Heart left ventricle (tissue), 16 donors: Measurements from ENCODE around the gene TMEM182. TPM values are rescaled to one million over a fixed set of nuclear protein-coding genes. Genes with fewer than 3 reads are reported as not detected.

Experiments used
- ATAC-seq, 4 donors: fragments of 200-7000 bp; cut with Tn5 transposase; one replicate each; pipeline ENCODE4 v1.9.1; 2020 to 2022; ENCODE audit warnings: moderate library complexity in 4 of 4, mild to moderate bottlenecking in 3 of 4, moderate number of reproducible peaks in 1 of 4
- DNase-seq, 5 donors: peaks; one replicate each; pipeline ENCODE4 v3.0.0-alpha.2; 2020
- H3K27ac ChIP-seq, 12 donors: fragments of 200-600 bp; sonication (generic) in 4 of 12; one replicate each; pipeline versions ENCODE4 v1.5.0 to v1.8.0; 2016 to 2022; ENCODE audit warnings: mild to moderate bottlenecking in 2 of 12
- H3K27me3 ChIP-seq, 9 donors: fragments of 200-600 bp; sonication (generic) in 2 of 9; one replicate each; pipeline versions ENCODE4 v1.5.1 to v1.8.0; 2016 to 2022; ENCODE audit warnings: mild to moderate bottlenecking in 3 of 9
- H3K36me3 ChIP-seq, 9 donors: fragments of 200-600 bp; sonication (generic) in 2 of 9; one replicate each; pipeline versions ENCODE4 v1.5.0 to v1.8.0; 2018 to 2022; ENCODE audit warnings: mild to moderate bottlenecking in 2 of 9
- H3K4me1 ChIP-seq, 12 donors: fragments of 200-600 bp; sonication (generic) in 4 of 12; one replicate each; pipeline versions ENCODE4 v1.5.0 to v1.8.0; 2016 to 2022; ENCODE audit warnings: mild to moderate bottlenecking in 3 of 12
- H3K4me3 ChIP-seq, 12 donors: fragments of 200-600 bp; sonication (generic) in 4 of 12; one replicate each; pipeline versions ENCODE4 v1.5.0 to v1.8.0; 2017 to 2022; ENCODE audit warnings: mild to moderate bottlenecking in 9 of 12, moderate library complexity in 4 of 12
- H3K9me3 ChIP-seq, 12 donors: fragments of 200-600 bp; sonication (generic) in 4 of 12; one replicate each; pipeline versions ENCODE4 v1.5.0 to v1.8.0; 2016 to 2022; ENCODE audit warnings: mild to moderate bottlenecking in 1 of 12
- CTCF ChIP-seq, 12 donors: fragments of 200-600 bp; sonication (generic) in 4 of 12; IDR thresholded peaks; one replicate each; pipeline versions ENCODE4 v1.5.0 to v1.8.0; 2018 to 2022; ENCODE audit warnings: antibody characterized with exemption in 12 of 12, mild to moderate bottlenecking in 5 of 12
- POLR2A ChIP-seq, 2 donors: fragments of 450-650 bp; IDR thresholded peaks; one replicate each; pipeline ENCODE4 v1.6.1; 2017; ENCODE audit warnings: antibody characterized with exemption in 2 of 2, mild to moderate bottlenecking in 2 of 2, moderate library complexity in 2 of 2
- WGBS, 4 donors: extraction: QIAGEN DNeasy Blood & Tissue Kit in 2 of 4; methylation state at CpG; one replicate each; pipeline versions ENCODE4 v1.1.5 to v1.1.7; 2013 to 2018; 5-methylcytosine and 5-hydroxymethylcytosine counted together
- intact Hi-C, 10 donors: fragments of 100-400 bp; cut with DNase I; formaldehyde crosslinking; loops; one replicate each; pipeline versions ENCODE4 v1.11.1 to v1.14.2; 2022
- polyA plus RNA-seq, 2 donors: library from polyadenylated mRNA; stranded (reverse); fragments of 200-250 nt; gene quantifications; one replicate each; pipeline ENCODE4 v1.2.3, GENCODE V29; 2013
- total RNA-seq, 9 donors: library from RNA; depleted of rRNA in 2 of 9; stranded (reverse); fragments of >200 nt in 2 of 9; fragmentation: NEBNext Ultra II Directional in 3 of 9; extraction: Animal tissue kit (Norgen Biotek cat#: 25700) in 3 of 9; gene quantifications; one replicate each; pipeline versions ENCODE4 v1.1.0 to v1.2.4, GENCODE V29; 2016 to 2023
- donor health status: ischemic (EF 13 %, LVEDD 7.1; RV severe dilation, severe dysfunction).
- donor health status: healthy with polysubstance abuse.
- donor health status: DM: no; HTN: yes; CAD: no.
- donor health status: DM: no; HTN: no; CAD: no.
- donor health status: ischemic (EF 25% LVEDD 6.9; RV normal size, moderate dysfunction).
- donor health status: ischemic (EF 25% LVEDD 5.7; RV mildly dilated, moderate dysfunction).
- donor health status: healthy.
- donor health status: DM: yes; HTN: yes; CAD: no.
- donor health status: ischemic (EF 35%, LVEDD 5.7; RV mildly dilated, moderate dysfunction).
- donor health status: nonischemic (EF 11% LVEDD 7.7; RV severe dilation, severe dysfunction).
- donor health status: DM: yes; HTN: yes; CAD: no.
- donor health status: PGD.
- donor health status: ischemic (EF 29% LVEDD 5.4; RV normal size, mild dysfunction).
- donor health status: nonischemic (EF 23%, LVEDD 6.1; RV moderate dilation, normal function).

The TMEM182 gene
- total and polyA plus RNA-seq, 11 donors = 7.5 to 179 (median 144) TPM

DNA sequence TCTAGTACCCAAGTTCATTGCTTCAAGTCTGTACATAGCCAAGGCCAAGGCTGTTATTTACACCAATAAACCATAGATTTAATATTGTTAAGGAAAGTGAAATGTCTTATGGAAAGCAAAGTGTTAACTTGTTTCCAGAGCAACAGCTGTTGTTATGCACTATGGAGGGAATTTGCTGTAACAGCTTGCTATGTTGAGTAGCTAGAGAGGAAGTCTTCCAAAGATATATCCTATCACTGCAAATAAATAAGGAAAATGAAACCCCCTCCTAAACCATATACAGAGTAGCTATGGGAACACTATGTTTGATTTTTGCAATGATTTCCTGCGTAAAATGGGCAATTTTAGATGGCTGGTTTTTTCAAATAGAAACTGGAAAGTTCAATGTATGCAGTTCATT lies 21.1 kb downstream of the TMEM182 start:
- Histone ChIP-seq H3K4me3 (no peak overlapping the region), H3K27ac (peak overlapping the region in 11 of 12 donors; percentile 5 to 88 (median 62)), H3K9me3 (no peaks in the 10 kb centered on the region), H3K36me3 (no peaks in the 10 kb centered on the region), H3K27me3 (no peaks in the 10 kb centered on the region), H3K4me1 (peaks cover 0 to 44% (median 11%) of the 10 kb centered on the region in 12 donors)
- WGBS, 4 donors = 16 to 27% (median 19%) methylated on average over 1 of the region's 1 CpG
- DNase-seq = no peak
- intact Hi-C loops = no loop called here
- ATAC-seq = peak in 3 of 4 donors; percentile 46 to 60 (median 47)
- TF ChIP-seq CTCF (IDR thresholded peaks at IDR 0.05) (no peak), POLR2A (IDR thresholded peaks at IDR 0.05) (no peak)

DNA sequence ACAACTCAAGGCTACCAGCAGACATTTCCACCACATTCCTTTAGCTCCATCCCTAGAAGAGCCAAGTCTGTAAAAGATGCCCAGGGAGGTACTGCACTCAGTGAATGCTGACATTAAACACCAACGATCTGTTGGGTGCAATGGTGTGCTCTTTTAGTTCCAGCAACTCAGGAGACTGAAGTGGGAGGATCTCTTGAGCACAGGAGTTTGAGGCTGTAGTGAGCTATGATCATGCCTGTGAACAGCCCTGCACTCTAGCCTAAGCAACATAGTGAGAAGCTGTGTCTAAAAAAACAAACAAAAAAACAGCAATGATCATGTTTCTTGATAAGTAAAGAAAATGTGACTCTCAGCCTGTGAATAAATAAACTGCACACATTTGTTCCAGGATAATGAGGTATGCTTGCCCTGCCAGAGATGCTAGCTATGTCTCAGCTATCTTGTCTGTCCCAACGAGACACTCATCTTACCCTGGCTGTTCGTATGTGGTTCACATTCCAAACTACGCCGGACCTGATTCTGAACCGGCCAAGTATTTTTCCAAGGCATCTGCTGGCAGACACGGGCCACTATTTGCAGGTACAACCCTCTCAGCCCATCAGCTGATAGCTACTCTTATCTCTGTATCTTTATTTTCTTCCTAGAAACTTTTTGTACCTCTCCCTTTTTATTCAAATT lies 21.8 kb downstream of the TMEM182 start:
- Histone ChIP-seq H3K27ac (peak overlapping the region in 11 of 12 donors; percentile 5 to 88 (median 62)), H3K27me3 (no peaks in the 10 kb centered on the region), H3K9me3 (no peaks in the 10 kb centered on the region), H3K4me1 (peaks cover 0 to 51% (median 16%) of the 10 kb centered on the region in 12 donors), H3K4me3 (no peak overlapping the region), H3K36me3 (no peaks in the 10 kb centered on the region)
- TF ChIP-seq CTCF (IDR thresholded peaks at IDR 0.05) (no peak), POLR2A (IDR thresholded peaks at IDR 0.05) (no peak)
- intact Hi-C loops = no loop called here
- peak in 2 of 4 donors; percentile 15 to 22 for ATAC-seq
- WGBS, 4 donors = 26 to 33% (median 32%) methylated on average over 7 of the region's 7 CpGs
- DNase-seq = no peak

GRCh38 chr2:102784940-102785339 lies 23.1 kb downstream of the TMEM182 start:
- H3K27me3 ChIP-seq = no peaks in the 10 kb centered on the region
- no peak overlapping the region for H3K4me3 ChIP-seq
- peak overlapping the region in 10 of 12 donors; percentile 3 to 88 (median 60) for H3K27ac ChIP-seq
- H3K4me1 ChIP-seq = peaks cover 0 to 63% (median 20%) of the 10 kb centered on the region in 12 donors
- DNase-seq (no peak), ATAC-seq (no peak)
- intact Hi-C loops = no loop called here
- H3K9me3 ChIP-seq = no peaks in the 10 kb centered on the region
- H3K36me3 ChIP-seq = no peaks in the 10 kb centered on the region
- TF ChIP-seq CTCF (IDR thresholded peaks at IDR 0.05) = no peak
- no peak for TF ChIP-seq POLR2A (IDR thresholded peaks at IDR 0.05)
- WGBS, 4 donors = 65 to 85% (median 69%) methylated on average over 3 of the region's 3 CpGs

DNA sequence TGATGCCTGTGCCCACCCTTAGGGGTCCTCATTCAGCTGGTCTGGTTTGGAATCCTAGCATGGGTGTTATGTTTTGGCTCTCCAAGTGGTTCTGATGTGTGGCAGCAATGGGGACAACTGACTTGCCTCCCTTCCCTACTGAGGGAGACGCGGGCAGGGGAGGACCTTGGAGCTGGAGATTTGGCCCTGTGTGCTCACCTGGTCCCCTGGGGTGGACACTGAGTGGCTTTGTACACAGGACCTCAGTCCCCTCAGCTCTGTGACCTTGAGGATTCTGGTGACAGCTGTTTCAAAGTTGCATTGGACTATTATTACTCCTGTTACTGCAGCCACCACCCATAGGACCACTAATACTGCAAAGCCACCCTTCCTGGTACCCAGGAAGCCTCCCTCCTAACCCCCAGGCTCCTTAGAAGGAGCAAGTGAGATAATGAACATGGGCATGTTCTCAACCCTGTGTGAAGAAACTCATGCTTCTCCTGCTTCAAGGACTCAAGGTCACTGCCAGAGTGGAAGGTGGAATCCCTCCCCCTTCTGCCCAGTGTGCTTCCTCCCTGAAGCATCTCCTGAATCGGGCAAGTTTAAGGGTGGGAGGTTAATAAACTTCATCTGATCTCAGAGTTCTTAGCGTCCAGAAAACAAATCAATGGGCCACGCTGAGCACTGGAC lies 26.5 kb downstream of the TMEM182 start:
- ATAC-seq (peak; percentile 17 to 63 (median 57)), DNase-seq (no peak)
- Histone ChIP-seq H3K27ac (peak overlapping the region; percentile 52 to 93 (median 84)), H3K27me3 (no peaks in the 10 kb centered on the region), H3K36me3 (no peaks in the 10 kb centered on the region), H3K4me3 (no peak overlapping the region), H3K9me3 (no peaks in the 10 kb centered on the region), H3K4me1 (peaks cover 0 to 89% (median 25%) of the 10 kb centered on the region in 12 donors)
- 59 to 66% (median 63%) methylated on average over 3 to 5 of the region's 5 CpGs for WGBS, 4 donors
- intact Hi-C loops = loop anchor here in 1 of 10 donors (2.0 kb wide), 1 partner anchor 16 kb away; no protein-coding TSS in a partner anchor
- TF ChIP-seq CTCF (IDR thresholded peaks at IDR 0.05) (no peak), POLR2A (IDR thresholded peaks at IDR 0.05) (no peak)
